ENCODE measurements around the gene SMAD4.

The SMAD4 gene

GRCh38 chr18:51064256-51064655 is 34.2 kb downstream of the SMAD4 start:
- H3K4me1 ChIP-seq (ENCODE audit: insufficient read depth, poor library complexity, severe bottlenecking): peaks cover 25% of the 10 kb centered on the region
- no peak overlapping the region for H3K27ac ChIP-seq (ENCODE audit: poor library complexity, severe bottlenecking)
- no peak overlapping the region for H3K4me3 ChIP-seq (ENCODE audit: severe bottlenecking)
- H3K27me3 ChIP-seq (ENCODE audit: insufficient read depth, poor library complexity, severe bottlenecking): no peaks in the 10 kb centered on the region
- H3K36me3 ChIP-seq (ENCODE audit: low read depth): peaks cover 70% of the 10 kb centered on the region
- TF ChIP-seq CTCF (IDR thresholded peaks at IDR 0.05; ENCODE audit: poor library complexity, severe bottlenecking): no peak
- DNase-seq (ENCODE audit: low spot score) (no peak), ATAC-seq (ENCODE audit: low read depth) (no peak)
- H3K9me3 ChIP-seq (ENCODE audit: severe bottlenecking): no peaks in the 10 kb centered on the region

GRCh38 chr18:51066273-51066672 is 36.3 kb downstream of the SMAD4 start:
- ATAC-seq (ENCODE audit: low read depth) (no peak), DNase-seq (ENCODE audit: low spot score) (no peak)
- TF ChIP-seq CTCF (IDR thresholded peaks at IDR 0.05; ENCODE audit: poor library complexity, severe bottlenecking): no peak
- Histone ChIP-seq H3K4me1 (ENCODE audit: insufficient read depth, poor library complexity, severe bottlenecking) (peaks cover 42% of the 10 kb centered on the region), H3K36me3 (ENCODE audit: low read depth) (peaks cover 61% of the 10 kb centered on the region), H3K27ac (ENCODE audit: poor library complexity, severe bottlenecking) (peak overlapping the region; percentile 77), H3K9me3 (ENCODE audit: severe bottlenecking) (no peaks in the 10 kb centered on the region), H3K27me3 (ENCODE audit: insufficient read depth, poor library complexity, severe bottlenecking) (no peaks in the 10 kb centered on the region), H3K4me3 (ENCODE audit: severe bottlenecking) (no peak overlapping the region)

- H3K4me3 ChIP-seq (ENCODE audit: severe bottlenecking): no peak overlapping the region
- TF ChIP-seq CTCF (IDR thresholded peaks at IDR 0.05; ENCODE audit: poor library complexity, severe bottlenecking): no peak
- peak; percentile 71 for ATAC-seq (ENCODE audit: low read depth)
These were observed 38.1 kb downstream of the SMAD4 start for GRCh38 chr18:51068105-51068504.

GRCh38 chr18:51069885-51070284 is 39.9 kb downstream of the SMAD4 start:
- H3K27me3 ChIP-seq (ENCODE audit: insufficient read depth, poor library complexity, severe bottlenecking): no peaks in the 10 kb centered on the region
- H3K36me3 ChIP-seq (ENCODE audit: low read depth): peaks cover 67% of the 10 kb centered on the region
- H3K9me3 ChIP-seq (ENCODE audit: severe bottlenecking): no peaks in the 10 kb centered on the region
- H3K4me3 ChIP-seq (ENCODE audit: severe bottlenecking): no peak overlapping the region
- H3K27ac ChIP-seq (ENCODE audit: poor library complexity, severe bottlenecking): peak overlapping the region; percentile 77
- no peak for TF ChIP-seq CTCF (IDR thresholded peaks at IDR 0.05; ENCODE audit: poor library complexity, severe bottlenecking)
- H3K4me1 ChIP-seq (ENCODE audit: insufficient read depth, poor library complexity, severe bottlenecking): peaks cover 42% of the 10 kb centered on the region
- no peak for ATAC-seq (ENCODE audit: low read depth)
- no peak for DNase-seq (ENCODE audit: low spot score)

More at GRCh38 chr18:51068105-51068504, 38.1 kb downstream of the SMAD4 start:
- peaks cover 42% of the 10 kb centered on the region for H3K4me1 ChIP-seq (ENCODE audit: insufficient read depth, poor library complexity, severe bottlenecking)
- no peak for DNase-seq (ENCODE audit: low spot score)
- no peaks in the 10 kb centered on the region for H3K27me3 ChIP-seq (ENCODE audit: insufficient read depth, poor library complexity, severe bottlenecking)
- peak overlapping the region; percentile 77 for H3K27ac ChIP-seq (ENCODE audit: poor library complexity, severe bottlenecking)
- H3K9me3 ChIP-seq (ENCODE audit: severe bottlenecking): no peaks in the 10 kb centered on the region
- H3K36me3 ChIP-seq (ENCODE audit: low read depth): peaks cover 65% of the 10 kb centered on the region

GRCh38 chr18:51070545-51070944 is 40.5 kb downstream of the SMAD4 start:
- no peaks in the 10 kb centered on the region for H3K9me3 ChIP-seq (ENCODE audit: severe bottlenecking)
- H3K36me3 ChIP-seq (ENCODE audit: low read depth): peaks cover 63% of the 10 kb centered on the region
- peaks cover 42% of the 10 kb centered on the region for H3K4me1 ChIP-seq (ENCODE audit: insufficient read depth, poor library complexity, severe bottlenecking)
- TF ChIP-seq CTCF (IDR thresholded peaks at IDR 0.05; ENCODE audit: poor library complexity, severe bottlenecking): no peak
- H3K27me3 ChIP-seq (ENCODE audit: insufficient read depth, poor library complexity, severe bottlenecking): no peaks in the 10 kb centered on the region
- H3K4me3 ChIP-seq (ENCODE audit: severe bottlenecking): no peak overlapping the region
- H3K27ac ChIP-seq (ENCODE audit: poor library complexity, severe bottlenecking): peak overlapping the region; percentile 77
- ATAC-seq (ENCODE audit: low read depth) (peak; percentile 92), DNase-seq (ENCODE audit: low spot score) (no peak)
